NOMO-1 treated with DMSO at 0.1 percent for 48 hours (cell line): Measurements from ENCODE around the gene SEZ6.

Experiments
- DNase-seq: peaks from one replicate; lab custom pipeline; 2025; ENCODE audit not compliant: unreplicated experiment; lab: John Stamatoyannopoulos, UW

The SEZ6 gene

DNA sequence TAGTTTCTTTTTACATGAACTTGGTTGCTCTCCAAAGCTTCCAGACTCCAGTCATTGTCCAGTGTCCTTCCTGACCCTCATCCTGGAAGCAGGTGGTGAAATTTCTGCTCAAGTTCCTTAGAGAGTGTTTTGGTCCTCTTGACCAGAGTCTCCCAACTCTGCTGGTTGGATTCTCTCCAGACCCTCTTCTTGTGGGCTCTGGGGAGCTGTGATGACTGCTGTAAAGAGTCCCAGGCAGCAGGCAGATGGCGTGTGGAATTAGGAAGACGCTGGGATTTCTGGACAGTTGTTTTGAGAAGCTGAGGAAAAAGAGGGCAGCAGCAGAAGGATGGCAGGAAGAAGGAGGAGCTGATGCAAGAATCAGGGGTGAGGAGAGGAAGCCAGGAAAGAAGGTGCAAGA, 1.6 kb upstream of the SEZ6 start:
- DNase-seq = no peak

- DNase-seq = no peak
These were observed 1.6 kb downstream of the SEZ6 start for GRCh38 chr17:29004081-29004692.

DNA sequence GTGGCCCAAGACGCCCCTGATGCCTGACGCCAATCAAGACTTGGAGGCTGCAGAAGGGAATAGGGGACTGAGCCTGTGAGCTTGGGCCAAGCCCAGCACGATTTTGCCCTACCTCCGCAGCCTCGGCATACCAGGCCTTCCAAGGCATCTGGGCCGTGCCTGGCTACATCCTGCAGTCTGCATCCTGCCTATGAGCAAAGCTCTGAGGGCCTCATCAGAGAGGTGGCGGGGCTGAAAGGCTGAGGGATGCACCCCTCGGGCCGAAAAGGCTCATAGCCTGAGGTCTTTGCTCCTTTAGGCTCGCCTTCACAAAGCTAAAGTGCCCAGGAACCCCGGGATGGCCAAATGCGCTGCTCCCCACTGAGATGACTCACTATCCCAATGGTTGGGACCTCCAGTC, 2.5 kb downstream of the SEZ6 start:
- no peak for DNase-seq

GRCh38 chr17:29002811-29003210, 3.0 kb downstream of the SEZ6 start:
- no peak for DNase-seq

DNA sequence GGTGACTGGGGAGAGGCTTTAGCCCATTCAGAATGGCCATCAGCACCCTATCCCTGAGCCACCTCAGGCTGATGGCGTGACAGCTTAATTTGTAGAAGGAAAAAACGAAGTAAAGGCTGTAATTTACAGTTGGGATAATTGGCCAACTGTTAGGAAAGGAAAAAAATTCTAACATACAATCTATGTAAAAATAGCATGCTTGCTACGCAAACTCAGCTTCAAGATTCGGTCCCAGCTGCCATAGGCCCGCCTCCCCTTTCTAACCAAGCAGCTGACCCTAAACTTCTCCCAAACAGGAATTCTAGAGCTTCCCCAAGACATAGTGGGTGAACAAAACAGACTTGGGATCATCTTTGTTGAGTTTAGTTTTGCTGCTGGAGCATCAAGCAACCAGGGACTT, 4.9 kb downstream of the SEZ6 start:
- DNase-seq = no peak

GRCh38 chr17:28999206-28999605, 6.6 kb downstream of the SEZ6 start:
- DNase-seq = no peak

DNA sequence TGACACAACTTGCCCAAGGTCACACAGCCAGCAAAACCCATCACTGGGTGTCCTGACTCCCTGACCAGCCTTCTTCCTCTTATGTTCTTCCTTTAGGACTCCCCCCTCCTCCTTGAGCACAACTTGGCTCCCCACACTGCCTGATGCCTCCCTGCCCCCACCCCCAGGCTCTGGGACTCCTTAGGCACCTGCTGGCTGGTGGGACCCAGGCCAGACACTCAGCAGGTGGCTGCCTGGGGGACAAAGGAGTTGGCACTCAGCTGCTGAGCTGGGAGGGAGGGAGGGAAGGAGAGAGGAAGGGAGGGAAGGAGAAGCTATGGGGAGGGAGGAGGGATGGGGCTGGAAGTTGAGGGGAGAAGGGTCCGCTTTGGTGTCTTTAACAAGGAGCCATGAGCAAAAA, 8.0 kb downstream of the SEZ6 start:
- no peak for DNase-seq

- DNase-seq = no peak
These were observed 9.2 kb downstream of the SEZ6 start for GRCh38 chr17:28996554-28997096.

- no peak for DNase-seq
These were observed 12.0 kb downstream of the SEZ6 start for GRCh38 chr17:28993645-28994426.

DNA sequence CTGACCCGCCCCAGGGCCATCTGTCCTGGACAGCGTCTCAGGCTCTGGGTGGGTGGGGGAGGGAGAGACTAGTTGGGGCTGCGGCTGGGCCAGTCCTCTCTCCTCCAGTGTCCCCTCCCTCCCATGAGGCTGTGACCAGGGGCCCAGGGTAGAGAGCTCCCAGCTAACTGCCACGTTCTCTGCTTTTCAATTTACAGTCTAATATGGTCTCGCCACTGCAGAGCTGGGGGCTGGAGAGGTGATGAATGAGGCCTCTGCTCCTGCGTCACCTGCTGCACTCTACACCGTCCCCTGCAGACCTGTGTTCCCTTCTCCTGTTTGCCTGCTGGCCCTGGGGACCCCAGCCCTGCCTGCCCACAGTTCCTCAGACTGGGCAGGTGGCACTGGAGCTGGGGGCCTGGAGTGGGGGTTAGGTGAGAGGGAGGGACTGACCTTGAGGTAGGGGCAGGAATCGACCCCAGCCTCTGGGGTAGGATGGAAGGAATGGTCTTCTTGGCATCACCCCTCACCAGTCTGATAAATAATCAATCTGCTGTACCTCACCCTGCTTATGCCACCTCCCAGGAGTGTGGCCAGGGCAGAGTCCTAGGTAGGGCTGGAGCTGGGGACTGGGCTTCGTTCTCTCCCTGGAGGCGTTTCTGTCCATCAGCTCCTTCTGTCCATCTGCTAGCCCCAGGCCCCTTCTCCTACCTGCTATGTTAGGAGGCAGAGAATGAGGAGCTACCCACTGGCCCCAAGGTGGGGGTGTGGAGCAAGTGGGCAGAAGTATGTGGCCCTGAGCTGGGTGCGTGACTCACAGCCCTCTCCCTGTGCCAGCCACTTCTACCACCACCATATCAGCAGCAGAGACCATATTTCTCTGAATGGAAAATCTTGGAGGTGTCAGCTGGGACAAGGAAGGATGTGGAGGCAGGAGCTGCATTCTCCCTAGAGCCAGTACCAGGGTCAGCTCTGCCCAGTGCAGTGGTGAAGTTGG, 12.9 kb downstream of the SEZ6 start:
- no peak for DNase-seq

GRCh38 chr17:28992185-28992584, 13.6 kb downstream of the SEZ6 start:
- DNase-seq = no peak

DNA sequence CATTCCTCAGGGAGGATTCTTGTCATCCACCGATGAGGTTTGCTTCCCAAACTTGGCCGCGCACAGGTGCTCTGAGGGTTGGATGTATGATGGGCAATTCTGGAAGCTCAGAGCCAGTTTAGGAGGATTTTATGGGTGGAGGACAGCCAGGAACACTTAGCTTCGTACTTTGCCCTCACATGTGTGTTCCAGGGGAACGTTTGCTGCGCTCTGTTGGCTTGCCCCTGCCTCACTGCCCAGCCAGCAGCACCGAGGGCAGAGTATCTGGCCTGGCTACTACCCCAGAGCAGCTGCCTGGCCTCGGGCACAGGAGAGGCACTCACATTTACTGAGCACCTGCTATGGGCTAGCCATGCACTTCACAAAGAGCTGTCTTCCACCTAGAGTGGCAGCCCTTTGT, 14.1 kb downstream of the SEZ6 start:
- DNase-seq = no peak

GRCh38 chr17:28989028-28989427, 16.8 kb downstream of the SEZ6 start:
- DNase-seq = no peak

- DNase-seq = no peak
These were observed 17.4 kb downstream of the SEZ6 start for GRCh38 chr17:28988475-28988874.

- DNase-seq = no peak
These were observed 18.8 kb downstream of the SEZ6 start for GRCh38 chr17:28986714-28987655.

DNA sequence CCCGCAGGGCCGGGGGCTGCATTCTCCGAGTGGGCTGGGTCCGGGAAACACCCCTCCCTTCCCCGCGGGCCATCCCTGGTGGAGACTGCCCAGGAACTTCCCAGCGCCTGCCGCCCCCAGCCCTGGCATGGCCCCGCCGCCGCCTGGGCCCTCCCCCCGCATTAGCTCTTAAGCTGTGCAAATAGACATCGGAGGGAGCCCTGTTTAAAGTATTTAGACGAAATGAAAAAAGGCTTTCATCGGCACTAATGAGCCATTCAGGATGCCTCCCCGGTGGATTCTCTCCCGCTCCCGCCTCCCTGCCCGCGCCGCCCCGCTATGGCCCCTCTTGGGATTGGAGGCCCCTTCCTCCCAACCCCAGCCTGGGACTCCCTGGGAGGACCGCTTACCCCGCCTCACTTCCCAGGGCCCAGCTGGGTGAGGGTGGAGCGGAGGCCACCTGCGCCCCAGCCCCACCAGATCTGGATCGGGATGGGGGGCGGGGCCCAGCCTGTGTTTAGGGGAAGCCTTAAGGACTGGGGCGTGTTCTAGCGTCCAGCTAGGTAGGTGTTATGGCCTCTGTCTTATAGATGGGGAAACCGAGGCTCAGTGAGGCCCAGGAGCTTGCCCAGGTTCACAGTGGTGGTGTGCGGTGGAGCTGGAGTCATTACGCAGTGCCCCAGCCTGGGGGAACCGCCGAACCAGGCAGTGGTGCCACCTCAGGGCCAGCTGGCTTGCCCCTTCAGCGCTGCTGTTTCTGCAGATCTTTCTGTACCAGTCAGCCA, 19.7 kb downstream of the SEZ6 start:
- DNase-seq = no peak

DNA sequence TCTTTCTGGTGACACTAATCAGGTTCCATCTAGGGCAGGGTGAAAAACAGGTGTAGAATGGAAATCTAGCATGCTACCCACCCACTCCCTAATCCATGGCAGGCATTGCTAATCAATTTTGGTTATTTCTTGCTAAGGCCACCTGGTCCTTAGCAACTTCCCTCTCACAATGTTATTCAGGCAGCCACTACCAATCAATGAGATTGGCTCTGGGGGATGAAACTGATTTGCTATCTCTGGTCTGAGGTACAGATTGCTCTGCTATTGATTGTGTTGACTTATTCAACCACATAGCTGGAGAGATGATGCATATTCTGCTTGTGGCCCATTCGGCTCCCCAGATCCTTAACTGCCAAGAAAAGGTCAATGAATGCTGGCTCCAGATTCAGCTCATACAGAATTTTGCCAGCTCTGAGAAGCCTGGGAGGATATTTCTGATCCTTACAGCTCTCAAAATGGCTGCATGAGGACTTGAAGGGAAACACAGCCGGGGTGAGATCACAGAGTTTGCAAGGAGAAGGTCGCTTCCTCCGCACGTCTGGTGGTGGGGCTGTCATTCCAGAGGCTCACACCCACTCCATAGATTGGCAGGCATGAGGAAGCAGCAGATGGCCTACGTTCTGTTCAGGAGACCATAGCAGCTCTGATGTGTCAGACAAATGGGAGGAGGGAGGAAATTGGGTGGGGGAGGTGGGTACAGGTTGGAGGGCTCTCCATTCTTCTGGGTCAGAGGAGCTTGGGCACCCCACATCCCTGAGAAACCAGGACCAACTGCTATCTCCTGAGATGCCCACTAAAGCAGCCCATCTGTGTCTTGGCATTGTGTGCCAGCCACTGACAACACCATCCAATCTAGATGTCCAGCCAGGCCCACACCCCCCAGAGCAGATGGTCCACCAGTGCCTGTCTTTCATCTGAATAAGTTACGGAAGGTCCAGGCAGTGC, 22.3 kb downstream of the SEZ6 start:
- no peak for DNase-seq

DNA sequence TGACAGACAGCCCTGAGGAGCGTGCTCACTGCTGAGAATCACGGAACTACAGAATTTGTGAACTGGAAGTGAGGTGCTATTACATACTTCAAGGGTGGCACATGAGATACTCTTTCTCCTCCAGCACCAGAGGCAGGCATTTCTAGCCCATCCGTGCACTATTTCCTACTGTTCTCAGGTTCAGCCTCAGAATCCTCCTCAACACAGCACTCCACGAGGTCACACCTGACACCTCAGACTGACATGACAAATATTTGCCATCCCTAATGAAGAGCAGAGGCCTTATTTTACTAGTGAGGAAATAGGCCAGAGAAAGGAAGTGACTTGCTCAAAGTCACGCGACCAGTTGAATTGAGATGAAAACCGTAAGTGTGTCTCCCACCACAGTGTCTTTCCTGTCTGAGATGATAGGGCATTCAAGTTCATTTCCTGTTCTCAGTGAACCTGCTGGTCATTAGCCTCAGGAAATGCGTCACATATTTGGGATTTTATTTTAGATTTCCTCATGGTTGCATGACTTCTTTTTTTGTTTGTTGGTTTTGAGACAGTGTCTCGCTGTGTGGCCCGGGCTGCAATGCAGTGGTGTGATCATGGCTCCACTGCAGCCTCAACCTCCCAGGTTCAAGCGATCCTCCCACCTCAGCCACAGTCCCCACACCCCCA, 23.6 kb downstream of the SEZ6 start:
- DNase-seq = peak; percentile 97
